Measurements from ENCODE around the gene TTR.

Gene TTR

DNA sequence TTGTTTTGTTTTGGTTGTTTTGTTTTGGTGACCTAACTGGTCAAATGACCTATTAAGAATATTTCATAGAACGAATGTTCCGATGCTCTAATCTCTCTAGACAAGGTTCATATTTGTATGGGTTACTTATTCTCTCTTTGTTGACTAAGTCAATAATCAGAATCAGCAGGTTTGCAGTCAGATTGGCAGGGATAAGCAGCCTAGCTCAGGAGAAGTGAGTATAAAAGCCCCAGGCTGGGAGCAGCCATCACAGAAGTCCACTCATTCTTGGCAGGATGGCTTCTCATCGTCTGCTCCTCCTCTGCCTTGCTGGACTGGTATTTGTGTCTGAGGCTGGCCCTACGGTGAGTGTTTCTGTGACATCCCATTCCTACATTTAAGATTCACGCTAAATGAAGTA lies at the start of gene TTR:
TTR (plus strand) TSS at position 250 of the 400 bp plus-strand sequence; CDS start at position 276, 26 bp downstream.
- intact Hi-C loops (cut with DNase I) = no loop called here
- DNase-seq = no peak

- intact Hi-C loops (cut with DNase I) = no loop called here
- DNase-seq = no peak
Observed at GRCh38 chr18:31546476-31546875, 45.2 kb upstream of the TTR start.

- intact Hi-C loops (cut with DNase I) = no loop called here
- no peak for DNase-seq
Observed at GRCh38 chr18:31548853-31549252, 42.8 kb upstream of the TTR start.

DNA sequence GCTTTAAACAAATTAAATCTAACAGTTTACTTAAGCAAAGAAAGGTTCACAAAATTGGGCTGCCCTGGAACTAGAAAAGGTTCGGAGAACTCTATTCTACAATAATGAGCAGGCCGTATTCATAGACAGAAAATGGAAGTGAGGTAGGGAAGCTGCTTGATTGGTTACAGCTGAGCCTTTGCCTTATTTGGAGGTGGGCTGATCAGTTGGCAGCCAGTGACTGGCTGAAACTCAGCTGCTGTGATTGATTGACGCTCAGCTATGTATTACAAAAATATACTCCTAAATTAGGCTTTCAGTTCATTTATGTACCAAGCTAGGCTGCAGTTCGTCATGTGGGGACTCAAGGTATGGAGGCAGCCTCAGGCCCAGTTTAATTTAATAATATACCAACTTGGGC lies 42.3 kb upstream of the TTR start:
- DNase-seq = no peak

GRCh38 chr18:31551883-31552282 lies 39.8 kb upstream of the TTR start:
- no peak for DNase-seq
- intact Hi-C loops (cut with DNase I) = loop anchor here (10.0 kb wide), 2 partner anchors 273 to 423 kb away; no protein-coding TSS in a partner anchor

More for the DNA sequence above, 42.3 kb upstream of the TTR start:
- intact Hi-C loops (cut with DNase I) = no loop called here

DNA sequence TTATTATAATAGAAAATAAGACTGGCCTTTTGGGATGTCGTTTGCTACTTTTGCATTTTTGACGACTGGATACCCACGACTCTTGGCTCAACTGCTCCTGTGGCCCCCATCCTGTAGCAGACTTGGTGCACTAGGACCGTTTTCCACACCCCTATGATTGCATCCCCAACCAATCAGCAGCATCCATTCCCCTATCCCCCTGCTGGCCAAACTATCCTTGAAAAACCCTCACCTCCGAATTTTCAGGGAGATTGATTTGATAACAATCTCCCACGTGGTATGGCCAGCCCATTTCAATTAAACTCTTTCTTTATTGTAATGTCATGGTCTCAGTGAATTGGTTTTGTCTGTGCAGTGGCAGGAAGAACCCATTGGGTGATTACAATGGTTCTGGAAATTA lies 37.9 kb upstream of the TTR start:
- intact Hi-C loops (cut with DNase I) = loop anchor here (10.0 kb wide), 2 partner anchors 271 to 421 kb away; no protein-coding TSS in a partner anchor
- DNase-seq = no peak

- no peak for DNase-seq
- intact Hi-C loops (cut with DNase I) = loop anchor here (10.0 kb wide), 2 partner anchors 270 to 420 kb away; no protein-coding TSS in a partner anchor
Observed at GRCh38 chr18:31554776-31555175, 36.9 kb upstream of the TTR start.

- intact Hi-C loops (cut with DNase I) = loop anchor here (2.0 to 10.0 kb wide), 3 partner anchors 167 to 419 kb away; no protein-coding TSS in a partner anchor
- DNase-seq = peak in 25 of 42 donors; percentile 18 to 81 (median 58)
Observed at GRCh38 chr18:31555971-31556747, 35.5 kb upstream of the TTR start.

GRCh38 chr18:31557446-31557845 lies 34.2 kb upstream of the TTR start:
- DNase-seq = no peak
- intact Hi-C loops (cut with DNase I) = loop anchor here (2.0 to 10.0 kb wide), 3 partner anchors 165 to 417 kb away; no protein-coding TSS in a partner anchor

- DNase-seq = no peak
- intact Hi-C loops (cut with DNase I) = loop anchor here (10.0 kb wide), 2 partner anchors 266 to 416 kb away; no protein-coding TSS in a partner anchor
Observed at GRCh38 chr18:31558567-31558966, 33.1 kb upstream of the TTR start.

DNA sequence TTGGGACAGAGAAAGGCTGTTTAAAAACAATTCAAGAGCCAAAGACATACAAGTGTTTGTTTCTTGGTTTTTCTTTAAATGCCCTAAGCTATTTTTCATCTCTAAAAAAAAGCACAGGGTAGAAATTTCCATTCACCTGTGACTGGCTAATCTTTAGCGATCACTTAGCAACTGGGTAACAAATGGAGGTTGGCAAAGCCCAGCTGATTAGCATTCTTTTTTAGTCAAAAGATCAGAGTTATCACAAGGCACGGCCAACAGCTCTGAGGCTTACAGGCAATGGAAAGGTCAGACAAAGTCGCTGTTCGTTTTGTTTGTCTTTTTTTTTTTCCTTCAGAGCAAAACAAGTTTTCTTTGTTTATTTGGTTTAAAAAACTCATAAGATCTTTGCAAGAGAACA lies 29.0 kb upstream of the TTR start:
- intact Hi-C loops (cut with DNase I) = no loop called here
- no peak for DNase-seq

- peak in 1 of 42 donors; percentile 14 for DNase-seq
- intact Hi-C loops (cut with DNase I) = no loop called here
Observed at GRCh38 chr18:31563778-31564177, 27.9 kb upstream of the TTR start.

DNA sequence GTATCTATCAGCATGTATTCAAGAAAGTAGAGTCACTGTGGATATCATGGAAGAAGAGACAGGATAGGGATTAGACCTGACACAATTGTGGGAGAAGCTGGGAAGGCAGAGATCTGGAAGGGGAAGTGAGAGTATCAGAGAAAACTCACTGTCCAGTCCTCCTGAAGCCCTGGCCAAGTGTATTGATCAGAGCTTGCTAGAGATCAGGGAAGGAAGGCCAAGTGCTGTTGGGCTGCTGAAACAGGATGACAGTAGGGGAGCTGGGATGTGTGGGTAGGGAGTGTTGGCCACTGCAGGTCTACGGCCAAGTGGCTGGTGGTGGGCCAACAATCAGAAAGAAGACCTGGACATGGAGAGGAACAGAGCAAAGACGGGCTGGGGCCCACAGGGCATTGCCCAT lies 26.3 kb upstream of the TTR start:
- DNase-seq = no peak
- intact Hi-C loops (cut with DNase I) = no loop called here

DNA sequence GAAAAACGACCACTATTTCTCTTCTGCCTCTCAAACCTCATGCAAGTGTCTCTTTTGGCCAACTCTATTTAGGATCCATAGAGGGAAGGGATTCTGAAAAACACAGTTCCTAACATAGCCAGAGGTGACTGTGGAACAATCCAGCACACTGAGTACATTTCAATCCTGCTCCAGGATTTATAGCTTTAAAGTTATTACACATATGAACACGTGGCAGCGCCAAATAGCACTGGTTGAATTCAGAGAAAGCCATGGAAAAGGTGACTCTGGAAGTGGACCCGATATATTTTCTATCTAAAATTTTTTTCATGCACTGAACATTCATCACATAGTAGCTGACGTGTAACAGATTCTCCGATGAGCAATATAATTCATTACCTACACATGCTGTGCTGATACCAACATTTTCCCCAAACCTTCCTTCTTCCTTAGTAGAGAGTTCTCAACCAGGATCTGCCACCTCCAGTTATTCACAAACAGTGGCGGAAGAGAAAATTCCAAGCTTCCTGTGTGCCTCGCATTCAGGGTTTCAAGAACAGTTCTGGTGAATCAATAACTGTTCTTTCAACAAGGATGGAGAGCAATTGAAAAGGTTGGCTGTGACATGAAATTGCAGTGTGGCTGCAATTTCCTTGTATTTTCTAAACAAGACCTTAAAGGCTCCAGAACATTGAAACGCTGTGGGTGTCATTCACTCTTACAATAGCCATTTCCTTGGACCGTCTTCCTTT lies 25.7 kb upstream of the TTR start:
- no peak for DNase-seq
- intact Hi-C loops (cut with DNase I) = no loop called here

DNA sequence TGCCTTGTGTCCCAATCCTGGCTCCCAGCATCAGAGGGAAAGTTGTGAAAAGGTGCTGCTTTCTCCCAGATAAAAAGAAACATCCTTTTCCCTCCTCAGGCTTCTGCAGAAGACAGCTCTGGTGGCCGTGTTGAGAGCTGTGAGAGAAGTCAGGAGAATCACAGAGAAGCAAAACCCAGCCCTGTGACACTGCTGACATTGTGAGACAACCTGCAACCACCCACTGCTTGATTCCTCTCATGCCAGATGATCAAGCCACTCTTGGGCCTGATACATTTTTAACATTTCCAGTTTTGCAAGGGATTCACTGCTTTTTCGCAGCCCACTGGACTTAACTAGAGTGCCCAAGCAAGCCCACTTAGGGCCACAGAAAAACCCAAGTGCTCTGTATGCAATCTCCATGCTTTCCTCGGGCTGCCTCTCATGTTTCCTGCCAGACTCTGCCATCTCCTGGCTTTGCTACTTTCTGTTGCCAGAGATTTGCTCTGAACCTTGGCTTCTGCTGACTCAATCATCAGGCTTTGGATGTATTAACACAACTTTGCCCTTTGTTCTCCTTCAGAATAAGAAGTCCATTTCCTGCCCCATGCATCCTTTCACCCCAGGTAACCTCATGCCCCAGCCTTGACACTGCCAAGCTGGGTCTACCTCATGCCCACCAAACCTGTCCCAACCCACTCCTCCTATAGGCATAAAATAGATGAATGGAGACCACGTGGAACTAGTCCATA lies 24.9 kb upstream of the TTR start:
- DNase-seq = no peak
- intact Hi-C loops (cut with DNase I) = no loop called here

- intact Hi-C loops (cut with DNase I) = no loop called here
- DNase-seq = no peak
Observed at GRCh38 chr18:31572368-31572767, 19.3 kb upstream of the TTR start.

DNA sequence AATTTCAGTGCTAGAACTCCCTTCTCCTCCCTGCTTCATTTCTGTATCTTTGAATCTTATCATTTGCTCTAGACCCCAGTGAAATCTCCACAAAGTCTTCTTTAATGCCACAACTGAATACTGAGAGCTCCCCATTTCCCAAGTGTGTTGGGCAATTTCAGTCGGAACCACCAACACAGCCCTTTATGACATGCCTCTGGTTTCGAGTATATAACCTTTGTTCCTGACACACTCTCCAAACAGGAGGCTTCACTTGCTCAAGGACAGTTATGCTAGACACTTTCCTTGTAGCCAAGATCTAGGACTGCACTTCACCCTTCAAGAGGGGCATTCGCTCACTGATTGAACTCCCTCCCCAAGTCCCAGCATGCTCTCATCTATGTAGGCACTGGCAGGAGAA lies 18.6 kb upstream of the TTR start:
- intact Hi-C loops (cut with DNase I) = no loop called here
- DNase-seq = no peak

DNA sequence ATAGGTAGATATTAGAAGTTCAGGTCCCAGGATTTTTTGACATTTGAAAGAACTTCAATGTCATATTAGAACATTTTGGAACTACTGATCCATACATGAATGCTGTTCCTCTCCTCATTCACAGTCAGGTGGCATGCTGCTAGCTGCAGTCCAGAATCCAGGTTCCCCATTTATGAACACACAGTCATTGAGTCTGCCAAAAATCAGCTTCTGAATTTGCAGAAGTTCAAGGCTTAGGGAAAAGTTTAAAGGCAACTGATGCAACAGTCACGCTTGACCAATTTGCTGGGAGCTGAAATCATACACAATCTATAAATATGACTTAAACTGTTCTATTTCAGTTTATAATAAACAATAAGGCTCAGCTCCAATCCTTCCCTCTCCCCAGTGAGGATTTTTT lies 17.3 kb upstream of the TTR start:
- intact Hi-C loops (cut with DNase I) = no loop called here
- DNase-seq = no peak

DNA sequence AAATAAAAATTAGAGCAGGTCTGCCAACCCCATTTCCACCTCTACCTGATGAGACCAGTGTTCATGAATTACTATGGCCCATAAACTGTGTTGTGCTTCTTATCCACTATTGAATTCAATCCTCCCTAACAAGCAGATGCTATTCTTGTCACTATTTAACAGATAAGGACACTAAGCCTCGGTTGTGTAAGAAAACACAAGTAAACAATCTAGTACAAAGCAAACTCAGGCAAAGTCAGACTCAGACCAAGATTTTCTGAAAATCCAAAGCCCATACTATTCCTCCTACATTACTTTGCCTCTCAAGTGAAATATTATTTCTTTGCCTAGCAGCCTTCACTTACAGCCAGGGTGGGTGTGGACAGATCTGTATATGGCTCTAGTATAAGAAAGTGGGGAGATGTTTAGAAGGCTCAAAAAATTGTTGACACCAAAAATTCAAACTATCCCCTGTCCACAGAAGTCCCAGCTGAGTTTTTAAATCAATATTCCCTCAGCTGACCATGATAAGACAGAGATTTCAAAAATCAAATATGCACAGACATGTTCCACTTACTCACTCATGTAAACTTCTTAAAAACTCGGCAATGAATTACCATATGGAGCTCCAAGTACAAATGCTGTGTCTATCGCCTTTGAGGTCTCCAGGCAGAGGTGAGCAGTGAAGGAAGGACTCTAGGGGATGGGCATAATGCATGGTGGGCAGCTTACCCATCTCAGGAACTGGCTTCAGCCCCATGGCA lies 16.0 kb upstream of the TTR start:
- intact Hi-C loops (cut with DNase I) = no loop called here

More for the DNA sequence above, 16.0 kb upstream of the TTR start:
- no peak for DNase-seq

Measured in head of caudate nucleus (tissue), 42 donors.